ENCODE results near the gene PLP1.
"Not testable (repeated sequence)": the region's sequence is repeated elsewhere in the genome, so short reads cannot be mapped to it uniquely, and the experiment has no call there.

The PLP1 gene
- long read RNA-seq, donor 1, partial matches to known transcripts: 0 of 3 reads
- long read RNA-seq, donor 1, other reads (novel, unspliced or antisense): 0 of 3 reads
- long read RNA-seq, donor 2, partial matches to known transcripts: 0 of 2 reads
- long read RNA-seq, donor 2, other reads (novel, unspliced or antisense): 0 of 2 reads
- long read RNA-seq, donor 3, partial matches to known transcripts: 0 of 1 reads
- long read RNA-seq, donor 3, other reads (novel, unspliced or antisense): 0 of 1 reads
- long read RNA-seq, donor 4, partial matches to known transcripts: 0 of 1 reads
- long read RNA-seq, donor 4, other reads (novel, unspliced or antisense): 0 of 1 reads
- long read RNA-seq, donor 5: 0 reads
- long read RNA-seq, donor 6, partial matches to known transcripts: 0 of 1 reads
- long read RNA-seq, donor 6, other reads (novel, unspliced or antisense): 0 of 1 reads
- long read RNA-seq, donor 7, partial matches to known transcripts: 0 of 5 reads
- long read RNA-seq, donor 7, other reads (novel, unspliced or antisense): 0 of 5 reads
- long read RNA-seq, donor 8, partial matches to known transcripts: 0 of 3 reads
- long read RNA-seq, donor 8, other reads (novel, unspliced or antisense): 0 of 3 reads

DNA sequence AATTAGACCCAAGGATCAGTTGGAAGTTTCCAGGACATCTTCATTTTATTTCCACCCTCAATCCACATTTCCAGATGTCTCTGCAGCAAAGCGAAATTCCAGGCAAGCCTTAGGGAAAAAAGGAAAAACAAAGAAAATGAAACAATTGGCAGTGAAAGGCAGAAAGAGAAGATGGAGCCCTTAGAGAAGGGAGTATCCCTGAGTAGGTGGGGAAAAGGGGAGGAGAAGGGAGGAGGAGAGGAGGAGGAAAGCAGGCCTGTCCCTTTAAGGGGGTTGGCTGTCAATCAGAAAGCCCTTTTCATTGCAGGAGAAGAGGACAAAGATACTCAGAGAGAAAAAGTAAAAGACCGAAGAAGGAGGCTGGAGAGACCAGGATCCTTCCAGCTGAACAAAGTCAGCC, at the start of gene PLP1:
Gene PLP1 (plus strand): TSS at position 295 of the 400 bp plus-strand sequence. CDS start 156 bp downstream, outside the sequence.
- DNase-seq: no peak

- DNase-seq: no peak
Measured at GRCh38 chrX:103727115-103727514, 49.5 kb upstream of the PLP1 start.

- DNase-seq: no peak
Measured at GRCh38 chrX:103729015-103729414, 47.6 kb upstream of the PLP1 start.

- no peak for DNase-seq
Measured at GRCh38 chrX:103730147-103730795, 46.4 kb upstream of the PLP1 start.

GRCh38 chrX:103730796-103731493, 45.7 kb upstream of the PLP1 start:
- DNase-seq: no peak

GRCh38 chrX:103733017-103733416, 43.6 kb upstream of the PLP1 start:
- DNase-seq: no peak

GRCh38 chrX:103734125-103734760, 42.4 kb upstream of the PLP1 start:
- no peak for DNase-seq

GRCh38 chrX:103737696-103738095, 38.9 kb upstream of the PLP1 start:
- no peak for DNase-seq

GRCh38 chrX:103739421-103739820, 37.2 kb upstream of the PLP1 start:
- DNase-seq: no peak

DNA sequence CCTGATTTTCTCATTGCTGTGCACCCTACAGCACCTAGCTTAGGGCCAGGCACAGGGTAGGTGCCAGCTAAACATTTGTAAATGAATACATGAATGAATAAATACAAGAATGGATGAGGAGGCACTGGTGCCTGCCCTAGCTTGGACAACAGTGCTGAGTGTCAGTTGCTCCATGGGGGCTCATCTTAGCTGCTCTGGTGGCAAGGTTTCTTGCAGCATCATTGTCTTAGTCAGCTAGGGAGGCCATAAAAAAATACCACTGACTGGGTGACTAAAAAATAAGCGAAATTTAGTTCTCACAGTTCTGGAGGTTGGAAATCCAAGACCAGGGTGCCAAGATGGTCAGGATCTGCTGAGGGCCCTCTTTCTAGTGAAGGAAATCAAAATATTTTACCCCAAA, 34.8 kb upstream of the PLP1 start:
- DNase-seq: no peak

- no peak for DNase-seq
Measured at GRCh38 chrX:103742339-103742738, 34.3 kb upstream of the PLP1 start.

DNA sequence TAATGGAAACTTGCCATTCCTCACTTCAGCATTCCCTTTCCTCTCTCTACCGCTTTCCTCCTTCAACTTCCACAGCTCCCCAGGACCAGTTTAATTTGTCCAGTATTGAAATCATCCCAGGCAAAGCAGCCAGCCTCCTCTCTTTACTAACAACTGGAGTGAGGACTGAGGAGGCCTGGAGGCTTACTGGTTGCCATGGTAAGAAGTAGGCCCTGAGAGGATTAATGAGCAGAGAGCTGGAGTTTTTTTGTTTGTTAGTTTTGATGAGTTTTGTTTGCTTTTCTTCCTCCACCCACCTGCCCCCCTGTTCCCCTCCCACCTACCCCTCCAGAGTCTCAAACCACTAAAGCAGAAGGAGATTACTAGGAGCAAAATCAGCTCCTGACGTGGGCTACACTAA, 29.5 kb upstream of the PLP1 start:
- no peak for DNase-seq

GRCh38 chrX:103754401-103754800, 22.2 kb upstream of the PLP1 start:
- DNase-seq: no peak

DNA sequence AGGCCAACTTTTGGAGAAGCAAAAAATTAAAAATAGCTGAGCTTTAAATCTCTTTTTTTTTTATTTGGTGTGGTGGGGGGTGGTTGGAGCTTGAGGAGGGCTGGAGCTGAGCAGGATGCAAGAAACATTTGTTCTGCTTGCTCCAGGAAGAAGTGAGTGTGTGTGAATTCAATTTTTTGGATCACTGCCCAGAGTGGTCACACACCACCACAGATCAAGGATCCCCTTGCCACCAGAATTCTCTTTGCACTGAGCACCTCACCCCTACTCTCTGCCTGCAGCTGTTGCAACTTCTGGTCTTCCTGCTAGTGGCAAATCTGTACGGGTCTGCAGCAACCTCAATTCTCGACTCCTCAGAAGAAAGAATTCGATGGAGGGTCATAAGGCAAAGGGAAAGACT, 19.9 kb upstream of the PLP1 start:
- no peak for DNase-seq

- DNase-seq: no peak
Measured at GRCh38 chrX:103758555-103758954, 18.1 kb upstream of the PLP1 start.

- not testable (repeated sequence) for DNase-seq
Measured at GRCh38 chrX:103763541-103763940, 13.1 kb upstream of the PLP1 start.

DNA sequence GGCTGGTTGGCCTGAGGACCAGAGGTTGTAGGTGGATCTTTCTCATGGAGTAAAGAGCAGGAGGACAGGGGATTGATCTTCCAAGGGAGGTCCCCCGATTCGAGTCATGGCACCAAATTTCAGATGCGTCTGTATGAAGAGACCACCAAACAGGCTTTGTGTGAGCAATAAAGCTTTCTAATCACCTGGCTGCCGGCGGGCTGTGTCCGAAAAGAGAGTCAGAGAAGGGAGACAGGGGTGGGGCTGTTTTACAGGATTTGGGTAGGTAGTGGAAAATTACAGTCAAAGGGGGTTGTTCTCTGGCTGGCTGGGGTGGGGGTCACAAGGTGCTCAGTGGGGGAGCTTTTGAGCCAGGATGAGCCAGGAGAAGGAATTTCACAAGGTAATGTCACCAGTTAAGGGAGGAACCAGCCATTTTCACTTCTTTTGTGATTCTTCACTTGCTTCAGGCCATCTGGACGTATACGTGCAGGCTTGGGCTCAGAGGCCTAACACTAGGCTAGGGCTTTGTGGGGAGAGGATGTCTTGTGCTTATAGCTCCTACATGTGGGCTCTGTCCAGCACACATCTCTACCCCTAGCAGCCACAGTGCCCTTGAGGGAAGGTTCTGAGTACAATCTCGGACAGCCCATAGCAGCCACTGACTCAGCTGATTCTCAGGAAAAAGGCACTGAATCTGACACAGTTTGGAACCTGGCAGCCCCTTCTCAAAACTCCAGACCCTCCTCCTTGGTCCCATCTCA, 9.7 kb upstream of the PLP1 start:
- not testable (repeated sequence) for DNase-seq

DNA sequence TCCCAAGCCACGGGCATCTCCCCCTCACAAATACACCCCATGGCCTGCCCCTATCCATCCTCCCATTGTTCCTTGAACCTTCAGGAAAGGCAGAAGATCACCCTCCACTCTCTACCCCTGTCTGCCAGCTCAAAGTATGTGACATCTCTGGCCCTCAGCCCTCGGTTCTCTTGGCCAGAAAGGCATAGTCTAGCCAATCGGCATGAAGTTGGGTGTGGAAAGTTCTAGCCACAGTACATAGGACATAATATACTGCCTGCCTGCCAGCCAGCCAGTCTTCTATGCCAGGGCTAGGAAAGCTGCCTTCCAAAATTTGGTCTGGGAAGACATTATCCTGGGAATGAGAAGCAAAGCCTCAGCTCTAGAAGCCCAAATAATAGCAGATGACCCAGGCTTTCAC, 3.2 kb upstream of the PLP1 start:
- no peak for DNase-seq

- no peak for DNase-seq
Measured at GRCh38 chrX:103774070-103774642, 2.5 kb upstream of the PLP1 start.

DNA sequence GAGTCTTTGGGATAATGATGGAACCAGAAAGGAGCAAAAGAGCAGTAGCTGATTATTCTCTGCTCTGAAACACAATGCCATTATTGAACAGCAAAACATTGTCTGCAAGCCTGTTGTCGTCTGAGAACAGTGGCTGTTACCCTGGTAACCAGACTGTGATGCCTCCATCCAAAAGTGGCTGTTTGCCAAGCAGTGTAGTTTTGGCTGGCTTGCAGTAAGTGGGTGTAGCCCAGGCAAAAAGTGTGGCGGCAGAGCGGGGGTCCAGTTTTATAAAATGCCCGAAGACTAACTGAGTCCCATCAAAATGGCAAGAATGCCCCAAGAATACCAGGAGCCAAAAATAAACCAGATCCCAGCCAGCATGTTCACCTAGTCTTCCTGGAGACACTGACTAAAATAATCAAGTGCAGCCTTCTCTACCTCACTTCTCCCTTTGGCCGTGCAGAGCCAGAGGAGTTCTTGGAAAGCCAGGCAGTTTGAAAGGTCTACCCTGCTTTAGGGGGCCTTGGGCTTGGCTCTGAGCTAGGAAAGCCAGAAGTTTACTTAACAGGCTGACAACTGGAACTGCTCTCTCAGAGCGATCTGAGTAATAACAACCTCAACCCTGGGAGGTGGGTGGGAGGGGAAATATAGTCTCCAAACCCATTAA, 2.6 kb downstream of the PLP1 start:
- DNase-seq: no peak

All from right kidney (tissue), 9 donors.